Thyroid gland (tissue), 4 donors: ENCODE measurements around the gene C11orf65. TPM values are rescaled to one million over a fixed set of nuclear protein-coding genes. Genes with fewer than 3 reads are reported as not detected.

Source experiments
- DNase-seq, 2 donors: peaks; one replicate each; pipeline ENCODE4 v3.0.0-alpha.2; 2019
- H3K27ac ChIP-seq, 3 donors: fragments of 200-600 bp; sonication (generic); 1 replicate in 2 of 3; 2 replicates in 1 of 3; pipeline ENCODE4 v1.5.1; 2016 to 2019; ENCODE audit warnings: mild to moderate bottlenecking in 1 of 3, moderate library complexity in 1 of 3
- H3K27me3 ChIP-seq: fragments of 200-600 bp; sonication (generic); one replicate; pipeline ENCODE4 v1.5.1; 2019
- H3K36me3 ChIP-seq, 2 donors: fragments of 200-600 bp; sonication (generic); one replicate each; pipeline ENCODE4 v1.5.1; 2016 to 2019
- H3K4me1 ChIP-seq, 2 donors: fragments of 200-600 bp; sonication (generic); one replicate each; pipeline ENCODE4 v1.5.1; 2017 to 2019
- H3K4me3 ChIP-seq, 3 donors: fragments of 200-600 bp; sonication (generic); replicated peaks in 1 of 3; 1 replicate in 2 of 3; 2 replicates in 1 of 3; pipeline ENCODE4 v1.5.1; 2016; ENCODE audit warnings: mild to moderate bottlenecking in 1 of 3
- H3K9me3 ChIP-seq: fragments of 200-600 bp; sonication (generic); one replicate; pipeline ENCODE4 v1.5.1; 2017
- POLR2A ChIP-seq, 2 donors: fragments of 450-650 bp; IDR thresholded peaks; one replicate each; pipeline ENCODE4 v1.6.1; 2017; ENCODE audit warnings: antibody characterized with exemption in 2 of 2, mild to moderate bottlenecking in 2 of 2, moderate library complexity in 1 of 2
- WGBS, 2 donors: methylation state at CpG; one replicate each; pipeline ENCODE4 v1.1.5; 2017; 5-methylcytosine and 5-hydroxymethylcytosine counted together
- intact Hi-C: fragments of 100-400 bp; cut with DNase I; formaldehyde crosslinking; loops from one replicate; pipeline ENCODE4 v1.15.1; 2023
- total RNA-seq, 4 donors: library from RNA; depleted of rRNA; stranded (reverse); fragments of >200 nt; gene quantifications; one replicate each; pipeline ENCODE4 v1.2.3, GENCODE V29; 2016
- TF ChIP-seq, protein P1 (sequence below), 6 experiments: fragments of 200-600 bp in 3 of 6; fragments of 450-650 bp in 3 of 6; sonication (generic) in 3 of 6; IDR thresholded peaks; one replicate each; pipeline ENCODE4 v1.5.1; 2016 to 2019; ENCODE audit warnings: antibody characterized with exemption in 6 of 6, mild to moderate bottlenecking in 2 of 6, inconsistent platforms in 1 of 6, moderate library complexity in 1 of 6

The C11orf65 gene
- total RNA-seq, 4 donors from 2014 or later: 1.3 to 3.8 (median 1.7) TPM

GRCh38 chr11:108341654-108342053 is 125.7 kb downstream of the C11orf65 start:
- DNase-seq: no peak
- Histone ChIP-seq H3K4me3 (no peak overlapping the region), H3K27ac (no peak overlapping the region), H3K4me1 (no peaks in the 10 kb centered on the region), H3K9me3 (no peaks in the 10 kb centered on the region), H3K27me3 (no peaks in the 10 kb centered on the region), H3K36me3 (no peaks in the 10 kb centered on the region)
- intact Hi-C loops: no loop called here
- WGBS, 2 donors: 94 to 95% methylated on average over 4 of the region's 4 CpGs
- TF ChIP-seq, protein P1, sequence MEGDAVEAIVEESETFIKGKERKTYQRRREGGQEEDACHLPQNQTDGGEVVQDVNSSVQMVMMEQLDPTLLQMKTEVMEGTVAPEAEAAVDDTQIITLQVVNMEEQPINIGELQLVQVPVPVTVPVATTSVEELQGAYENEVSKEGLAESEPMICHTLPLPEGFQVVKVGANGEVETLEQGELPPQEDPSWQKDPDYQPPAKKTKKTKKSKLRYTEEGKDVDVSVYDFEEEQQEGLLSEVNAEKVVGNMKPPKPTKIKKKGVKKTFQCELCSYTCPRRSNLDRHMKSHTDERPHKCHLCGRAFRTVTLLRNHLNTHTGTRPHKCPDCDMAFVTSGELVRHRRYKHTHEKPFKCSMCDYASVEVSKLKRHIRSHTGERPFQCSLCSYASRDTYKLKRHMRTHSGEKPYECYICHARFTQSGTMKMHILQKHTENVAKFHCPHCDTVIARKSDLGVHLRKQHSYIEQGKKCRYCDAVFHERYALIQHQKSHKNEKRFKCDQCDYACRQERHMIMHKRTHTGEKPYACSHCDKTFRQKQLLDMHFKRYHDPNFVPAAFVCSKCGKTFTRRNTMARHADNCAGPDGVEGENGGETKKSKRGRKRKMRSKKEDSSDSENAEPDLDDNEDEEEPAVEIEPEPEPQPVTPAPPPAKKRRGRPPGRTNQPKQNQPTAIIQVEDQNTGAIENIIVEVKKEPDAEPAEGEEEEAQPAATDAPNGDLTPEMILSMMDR (IDR thresholded peaks at IDR 0.05): no peak
- no peak for TF ChIP-seq POLR2A (IDR thresholded peaks at IDR 0.05)

DNA sequence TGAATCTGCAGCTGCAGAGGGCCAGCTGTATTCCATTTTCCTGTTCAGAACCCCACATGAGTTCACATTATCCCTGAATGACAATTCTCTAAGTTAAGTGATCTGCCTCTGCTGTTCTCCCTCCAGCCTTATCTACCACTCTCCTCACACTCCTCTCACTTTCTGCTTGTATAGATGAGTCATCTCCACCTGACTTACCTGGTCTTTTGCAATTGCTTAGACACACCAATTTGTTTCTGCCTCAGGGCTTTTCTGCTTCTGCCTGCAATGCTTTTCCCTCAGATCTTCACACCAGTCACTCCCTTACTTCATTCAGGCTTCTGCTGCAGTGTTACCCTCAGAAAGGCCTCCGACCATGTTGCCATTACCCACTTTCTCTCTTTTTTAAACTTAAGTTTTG is 126.4 kb downstream of the C11orf65 start:
- H3K4me1 ChIP-seq: no peaks in the 10 kb centered on the region
- no peaks in the 10 kb centered on the region for H3K27me3 ChIP-seq
- 95 to 98% methylated on average over 1 of the region's 1 CpG for WGBS, 2 donors
- TF ChIP-seq, protein P1 (IDR thresholded peaks at IDR 0.05): no peak
- TF ChIP-seq POLR2A (IDR thresholded peaks at IDR 0.05): no peak
- intact Hi-C loops: no loop called here
- H3K36me3 ChIP-seq: peaks cover under 1 to 2% of the 10 kb centered on the region in 2 donors
- no peaks in the 10 kb centered on the region for H3K9me3 ChIP-seq
- no peak overlapping the region for H3K27ac ChIP-seq
- no peak for DNase-seq
- no peak overlapping the region for H3K4me3 ChIP-seq

- intact Hi-C loops: no loop called here
- Histone ChIP-seq H3K36me3 (peaks cover 4 to 13% of the 10 kb centered on the region in 2 donors), H3K4me1 (no peaks in the 10 kb centered on the region), H3K9me3 (no peaks in the 10 kb centered on the region), H3K4me3 (no peak overlapping the region), H3K27me3 (no peaks in the 10 kb centered on the region), H3K27ac (no peak overlapping the region)
- no peak for DNase-seq
- TF ChIP-seq, protein P1 (IDR thresholded peaks at IDR 0.05): no peak
- no peak for TF ChIP-seq POLR2A (IDR thresholded peaks at IDR 0.05)
- WGBS, 2 donors: 98 to 99% methylated on average over 2 of the region's 2 CpGs
Observed at GRCh38 chr11:108338750-108339149, 128.6 kb downstream of the C11orf65 start.

- Histone ChIP-seq H3K27ac (no peak overlapping the region), H3K36me3 (peaks cover 25 to 42% of the 10 kb centered on the region in 2 donors), H3K4me3 (no peak overlapping the region), H3K4me1 (no peaks in the 10 kb centered on the region), H3K27me3 (no peaks in the 10 kb centered on the region), H3K9me3 (no peaks in the 10 kb centered on the region)
- WGBS, 2 donors: 91 to 94% methylated on average over 2 of the region's 2 CpGs
- intact Hi-C loops: no loop called here
- TF ChIP-seq, protein P1 (IDR thresholded peaks at IDR 0.05): no peak
- no peak for TF ChIP-seq POLR2A (IDR thresholded peaks at IDR 0.05)
- no peak for DNase-seq
Observed at GRCh38 chr11:108333403-108333899, 133.9 kb downstream of the C11orf65 start.

Other genes starting within 250 kb of the C11orf65 start
- 10 to 100 TPM; 20.6 to 48.0 (median 27.4) TPM for gene NPAT, start 244.9 kb downstream of the C11orf65 start, total RNA-seq
- 100 to 1,000 TPM in 3 of 4 donors, 10 to 100 TPM in 1; 84.4 to 207 (median 137) TPM for gene ATM, start 244.5 kb downstream of the C11orf65 start, total RNA-seq
- gene POGLUT3, start 30.9 kb upstream of the C11orf65 start, total RNA-seq: 10 to 100 TPM; 12.9 to 22.3 (median 18.9) TPM
- 10 to 100 TPM in 1 of 4 donors, 1 to 10 TPM in 3; 4.5 to 12.2 (median 6.3) TPM for gene EXPH5, start 126.2 kb upstream of the C11orf65 start, total RNA-seq
- gene DDX10, start 197.5 kb upstream of the C11orf65 start, total RNA-seq: 10 to 100 TPM; 17.0 to 39.0 (median 34.3) TPM